Muscle layer of colon (tissue), 2 donors: ENCODE measurements around the gene SKIDA1.
"Not testable (repeated sequence)": the region's sequence is repeated elsewhere in the genome, so short reads cannot be mapped to it uniquely, and the experiment has no call there.

ENCODE experiments used
- H3K27ac ChIP-seq: one replicate; pipeline ENCODE4 v1.7.0; 2013; ENCODE audit warnings: low read depth, mild to moderate bottlenecking, low read length, moderate library complexity
- H3K27me3 ChIP-seq, 2 donors: one replicate each; pipeline ENCODE4 v1.7.0; 2013; ENCODE audit warnings: low read length in 2 of 2, mild to moderate bottlenecking in 2 of 2; ENCODE audit not compliant: insufficient read depth in 2 of 2, control insufficient read depth in 1 of 2
- H3K36me3 ChIP-seq: one replicate; pipeline ENCODE4 v1.7.0; 2013; ENCODE audit warnings: mild to moderate bottlenecking, low read length; ENCODE audit not compliant: insufficient read depth
- H3K4me1 ChIP-seq: one replicate; pipeline ENCODE4 v1.7.0; 2013; ENCODE audit warnings: mild to moderate bottlenecking, low read length; ENCODE audit not compliant: insufficient read depth
- H3K4me3 ChIP-seq, 2 donors: one replicate each; pipeline ENCODE4 v1.7.0; 2013; ENCODE audit warnings: low read length in 2 of 2, low read depth in 1 of 2, mild to moderate bottlenecking in 1 of 2, moderate library complexity in 1 of 2
- H3K9ac ChIP-seq: one replicate; pipeline ENCODE4 v1.7.0; 2013; ENCODE audit warnings: low read length
- H3K9me3 ChIP-seq: one replicate; pipeline ENCODE4 v1.7.0; 2013; ENCODE audit warnings: mild to moderate bottlenecking, low read length
- donor health status: abdominal sarcoma.
- donor health status: Adenocarcinoma of cecum.

SKIDA1 gene

DNA sequence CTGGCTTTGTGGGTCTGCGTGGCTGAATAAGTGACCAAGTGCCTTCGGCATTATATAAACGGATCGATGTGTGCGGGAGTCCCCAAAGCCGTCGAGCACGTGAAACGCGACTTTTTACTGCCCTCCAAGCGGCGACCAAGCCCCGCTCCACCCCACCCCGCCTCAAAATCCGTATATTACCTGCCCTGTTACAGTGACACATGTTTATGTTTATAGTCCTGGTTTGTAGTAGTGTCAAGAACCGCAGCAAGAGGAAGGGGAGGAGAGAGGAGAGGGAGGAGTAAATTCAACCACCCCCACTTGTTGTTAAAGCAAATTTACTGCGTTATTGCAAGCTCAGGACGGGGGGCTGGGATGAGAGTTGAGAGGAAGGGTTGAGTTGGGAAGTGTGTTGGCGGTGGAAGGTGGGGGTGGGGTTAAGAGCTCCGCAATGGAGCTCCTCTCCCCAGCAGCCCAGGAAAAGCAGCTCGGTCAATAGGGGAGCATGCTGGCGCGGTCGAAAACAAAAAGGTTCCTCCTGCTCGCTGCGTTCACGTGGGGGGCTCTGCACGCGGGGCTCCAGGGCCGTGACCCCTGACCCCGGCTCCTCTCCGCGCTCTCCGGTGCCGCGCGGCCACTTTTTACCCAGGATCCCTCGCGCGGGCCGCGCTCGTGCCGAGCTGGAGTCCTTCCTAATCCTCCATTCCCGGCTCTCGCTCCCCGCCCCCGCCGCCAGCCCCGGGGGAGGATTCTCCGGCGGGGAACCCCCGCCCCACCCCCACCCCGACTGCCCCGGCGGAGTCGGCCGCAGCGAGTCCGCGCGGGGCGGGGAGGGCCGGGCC is at the start of gene SKIDA1:
Gene SKIDA1, minus strand, starts transcription at position 316 of the 821 bp plus-strand sequence. CDS start 7,860 bp downstream, outside the sequence.
- H3K9me3 ChIP-seq: no peaks in the 10 kb centered on the region
- H3K9ac ChIP-seq: peak within 1 kb of the TSS; percentile 93
- H3K27ac ChIP-seq: peak within 1 kb of the TSS; percentile 100
- no peaks in the 10 kb centered on the region for H3K27me3 ChIP-seq
- H3K4me1 ChIP-seq: peaks cover 30% of the 10 kb centered on the region
- H3K36me3 ChIP-seq: no peaks in the 10 kb centered on the region
- H3K4me3 ChIP-seq: peak within 1 kb of the TSS; percentile 63 to 72

DNA sequence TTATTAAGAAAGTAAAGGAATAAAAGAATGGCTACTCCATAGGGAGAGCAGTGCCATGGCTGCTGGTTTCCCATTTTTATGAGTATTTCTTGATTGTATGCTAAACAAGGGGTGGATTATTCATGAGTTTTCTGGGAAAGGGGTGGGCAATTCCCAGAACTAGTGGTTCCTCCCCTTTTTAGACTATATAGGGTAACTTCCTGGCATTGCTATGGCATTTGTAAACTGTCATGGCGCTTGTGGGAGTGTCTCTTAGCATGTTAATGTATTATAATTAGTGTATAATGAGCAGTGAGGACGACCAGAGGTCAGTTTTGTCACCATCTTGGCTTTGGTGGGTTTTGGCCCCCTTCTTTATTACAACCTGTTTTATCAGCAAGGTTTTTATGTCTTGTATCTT is 49.0 kb upstream of the SKIDA1 start:
- H3K27ac ChIP-seq, H3K27me3 ChIP-seq, H3K9me3 ChIP-seq, H3K9ac ChIP-seq, H3K36me3 ChIP-seq, H3K4me3 ChIP-seq: not testable (repeated sequence)
- peaks cover 13% of the 10 kb centered on the region for H3K4me1 ChIP-seq

DNA sequence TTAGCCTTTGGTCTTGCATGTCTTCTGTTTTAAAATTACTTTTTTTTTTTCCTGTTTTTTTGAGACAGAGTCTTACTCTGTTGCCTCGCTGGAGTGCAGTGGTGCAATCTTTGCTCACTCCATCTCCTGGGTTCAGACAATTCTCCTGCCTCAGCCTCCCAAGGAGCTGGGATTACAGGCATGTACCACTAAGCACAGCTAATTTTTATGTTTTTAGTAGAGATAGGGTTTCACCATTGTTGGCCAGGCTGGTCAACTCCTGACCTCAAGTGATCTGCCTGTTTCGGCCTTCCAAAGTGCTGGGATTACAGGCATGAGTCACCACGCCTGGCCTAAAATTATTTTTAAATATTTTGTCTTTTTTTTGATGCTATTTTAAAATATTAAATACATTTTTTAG is 47.1 kb upstream of the SKIDA1 start:
- peaks cover 13% of the 10 kb centered on the region for H3K4me1 ChIP-seq
- H3K9me3 ChIP-seq: no peaks in the 10 kb centered on the region
- no peaks in the 10 kb centered on the region for H3K27me3 ChIP-seq
- H3K9ac ChIP-seq: no peak overlapping the region
- no peaks in the 10 kb centered on the region for H3K36me3 ChIP-seq
- H3K4me3 ChIP-seq: no peak overlapping the region
- no peak overlapping the region for H3K27ac ChIP-seq

DNA sequence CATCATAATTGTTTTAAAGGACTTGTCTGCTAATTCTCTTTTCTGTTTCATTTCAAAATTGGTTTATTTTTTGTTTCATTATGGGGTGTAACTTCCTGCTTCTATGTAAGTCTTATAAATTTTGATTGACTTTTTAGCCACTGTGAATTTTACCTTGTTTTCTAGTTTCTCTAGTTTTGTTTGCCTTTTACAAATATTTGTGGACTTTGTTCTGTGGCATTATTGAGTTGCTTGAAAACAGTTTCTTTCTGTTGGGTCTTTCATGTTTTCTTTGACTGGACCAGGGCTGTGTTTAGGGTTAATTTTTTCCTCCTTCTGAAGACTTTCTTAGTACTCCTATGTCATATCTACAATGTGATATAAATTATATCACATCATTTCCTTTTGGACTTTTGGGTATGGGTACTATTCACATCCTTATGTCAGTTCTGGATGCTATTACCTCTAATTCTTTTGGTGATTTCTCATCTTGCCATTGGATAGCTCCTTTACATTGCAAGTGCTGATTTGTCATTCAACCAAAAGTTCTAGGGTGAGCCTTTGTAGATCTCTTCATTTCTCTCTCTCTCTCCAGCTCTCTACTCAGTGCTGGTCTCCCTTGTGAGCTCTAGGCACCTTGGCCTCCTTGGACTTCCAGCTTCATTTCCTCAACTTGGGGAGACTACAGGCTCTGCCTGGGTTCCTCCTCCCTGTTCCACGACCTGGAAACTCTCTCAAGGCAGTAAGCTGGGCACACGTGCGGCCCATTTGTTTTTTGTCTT is 45.5 kb upstream of the SKIDA1 start:
- no peaks in the 10 kb centered on the region for H3K36me3 ChIP-seq
- no peak overlapping the region for H3K9ac ChIP-seq
- H3K27me3 ChIP-seq: no peaks in the 10 kb centered on the region
- H3K4me1 ChIP-seq: peaks cover 13% of the 10 kb centered on the region
- H3K9me3 ChIP-seq: no peaks in the 10 kb centered on the region
- H3K4me3 ChIP-seq: no peak overlapping the region
- no peak overlapping the region for H3K27ac ChIP-seq

DNA sequence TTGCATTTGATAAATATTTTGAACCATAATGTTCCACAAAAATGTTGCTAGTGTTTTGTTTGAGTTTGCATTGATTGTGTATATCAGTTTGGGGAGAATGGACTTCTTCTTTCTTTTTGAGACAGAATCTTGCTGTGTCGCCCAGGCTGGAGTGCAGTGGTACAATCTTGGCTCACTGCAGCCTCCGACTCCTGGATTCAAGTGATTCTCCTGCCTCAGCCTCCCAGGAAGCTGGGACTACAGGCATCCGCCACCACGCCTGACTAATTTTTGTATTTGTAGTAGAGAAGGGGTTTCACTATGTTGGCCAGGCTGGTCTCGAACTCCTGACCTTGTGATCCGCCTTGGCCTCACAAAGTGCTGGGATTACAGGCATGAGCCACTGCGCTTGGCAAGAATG is 33.5 kb upstream of the SKIDA1 start:
- not testable (repeated sequence) for H3K27me3 ChIP-seq, H3K9me3 ChIP-seq, H3K27ac ChIP-seq, H3K9ac ChIP-seq, H3K4me3 ChIP-seq, H3K4me1 ChIP-seq
- H3K36me3 ChIP-seq: peaks cover 18% of the 10 kb centered on the region

DNA sequence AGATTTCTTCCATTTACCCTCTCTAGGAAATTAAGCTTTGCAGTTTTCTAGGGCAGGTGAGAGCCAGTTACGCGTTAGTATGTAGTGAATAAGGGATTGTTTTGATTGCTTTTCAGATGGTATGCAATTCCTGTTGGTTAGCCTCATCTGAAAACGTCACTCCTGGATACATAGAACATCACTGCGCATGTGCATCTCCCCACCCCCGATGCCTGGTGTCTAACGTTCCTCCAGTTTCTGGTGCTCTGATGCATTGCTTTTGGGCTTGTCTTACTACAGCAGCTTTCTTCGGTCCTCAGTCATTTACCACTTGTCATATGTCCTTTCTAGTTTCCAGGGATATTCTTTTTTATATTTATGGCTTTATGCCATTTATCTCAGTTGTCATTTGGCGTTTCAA is 31.0 kb upstream of the SKIDA1 start:
- Histone ChIP-seq H3K4me1 (no peaks in the 10 kb centered on the region), H3K9me3 (no peaks in the 10 kb centered on the region), H3K36me3 (peaks cover 18% of the 10 kb centered on the region)

DNA sequence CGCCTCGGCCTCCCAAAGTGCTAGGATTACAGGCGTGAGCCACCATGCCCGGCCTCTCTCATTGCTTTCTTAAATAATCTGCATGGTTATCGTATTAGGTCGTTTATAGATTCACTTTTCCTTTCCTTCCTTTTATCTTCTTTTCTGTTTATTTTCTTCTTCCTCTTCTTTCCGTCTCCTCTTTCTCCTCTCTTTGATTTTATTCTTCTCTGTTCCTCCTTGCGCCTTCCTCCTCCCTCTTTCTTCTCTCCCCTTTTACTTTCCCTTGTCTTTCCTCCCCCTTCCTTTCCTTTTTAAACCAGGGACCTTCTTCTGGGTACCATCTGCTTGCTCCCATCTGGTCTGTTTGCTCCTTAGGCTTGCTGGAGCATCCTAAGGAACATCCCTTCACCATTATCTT is 27.2 kb upstream of the SKIDA1 start:
- Histone ChIP-seq H3K27me3 (no peaks in the 10 kb centered on the region), H3K36me3 (peaks cover 18% of the 10 kb centered on the region), H3K9ac (no peak overlapping the region), H3K27ac (no peak overlapping the region), H3K4me3 (no peak overlapping the region), H3K9me3 (no peaks in the 10 kb centered on the region), H3K4me1 (no peaks in the 10 kb centered on the region)

More for the DNA sequence above, 31.0 kb upstream of the SKIDA1 start:
- Histone ChIP-seq H3K4me3 (no peak overlapping the region), H3K9ac (no peak overlapping the region), H3K27me3 (no peaks in the 10 kb centered on the region), H3K27ac (no peak overlapping the region)

DNA sequence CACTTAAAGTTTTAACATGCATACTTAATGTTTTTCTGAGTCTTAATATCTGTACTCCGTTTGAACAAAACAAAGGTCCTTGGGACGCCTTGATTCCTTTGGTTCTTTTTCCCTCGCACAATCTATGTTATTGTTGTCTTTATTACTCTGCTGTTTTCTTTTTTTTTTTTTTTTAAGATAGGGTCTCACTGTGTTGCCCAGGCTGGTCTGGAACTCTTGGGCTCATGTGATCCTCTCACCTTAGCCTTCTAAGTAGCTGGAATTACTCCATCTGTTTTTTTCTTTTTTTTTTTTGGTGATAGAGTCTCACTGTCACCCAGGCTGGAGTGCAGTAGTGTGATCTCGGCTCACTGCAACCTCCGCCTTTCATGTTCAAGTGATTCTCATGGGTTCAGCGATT is 21.8 kb upstream of the SKIDA1 start:
- H3K36me3 ChIP-seq: peaks cover 25% of the 10 kb centered on the region
- H3K27ac ChIP-seq: no peak overlapping the region
- no peaks in the 10 kb centered on the region for H3K27me3 ChIP-seq

DNA sequence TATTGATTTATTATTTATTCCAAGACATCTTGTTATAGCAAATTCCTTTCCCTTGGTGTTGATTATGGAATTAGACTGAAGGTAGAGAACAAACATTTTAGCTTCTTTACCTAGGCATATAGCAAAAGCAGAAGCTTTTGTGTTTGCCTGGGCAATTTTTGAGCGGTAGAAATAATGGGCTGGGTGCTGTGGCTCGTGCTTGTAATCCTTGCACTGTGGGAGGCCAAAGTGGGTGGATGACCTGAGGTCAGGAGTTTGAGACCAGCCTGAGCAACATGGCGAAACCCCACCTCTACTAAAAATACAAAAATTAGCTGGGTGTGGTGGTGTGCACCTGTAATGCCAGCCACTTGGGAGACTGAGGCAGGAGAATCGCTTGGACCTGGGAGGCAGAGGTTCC is 15.2 kb upstream of the SKIDA1 start:
- H3K36me3 ChIP-seq: peaks cover 46% of the 10 kb centered on the region
- not testable (repeated sequence) for H3K4me1 ChIP-seq, H3K4me3 ChIP-seq, H3K27ac ChIP-seq, H3K27me3 ChIP-seq, H3K9ac ChIP-seq, H3K9me3 ChIP-seq

More for the DNA sequence above, 21.8 kb upstream of the SKIDA1 start:
- H3K4me3 ChIP-seq: no peak overlapping the region
- no peak overlapping the region for H3K9ac ChIP-seq
- H3K9me3 ChIP-seq: no peaks in the 10 kb centered on the region
- H3K4me1 ChIP-seq: no peaks in the 10 kb centered on the region

DNA sequence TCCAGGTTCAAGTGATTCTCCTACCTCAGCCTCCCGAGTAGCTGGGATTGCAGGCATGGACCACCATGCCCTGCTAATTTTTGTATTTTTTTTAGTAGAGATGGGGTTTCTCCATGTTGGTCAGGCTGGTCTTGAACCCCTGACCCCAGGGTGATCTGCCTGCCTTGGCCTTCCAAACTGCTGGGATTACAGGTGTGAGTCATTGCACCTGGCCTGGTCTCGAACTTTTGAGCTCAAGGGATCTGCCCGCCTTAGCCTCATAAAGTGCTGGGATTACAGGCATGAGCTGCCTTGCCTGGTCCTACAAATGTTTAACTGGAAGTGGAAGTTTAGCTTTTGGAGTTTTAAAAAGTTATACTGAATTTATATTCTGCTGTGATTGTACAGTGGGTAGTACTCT is 11.4 kb upstream of the SKIDA1 start:
- Histone ChIP-seq H3K36me3 (peaks cover 31% of the 10 kb centered on the region), H3K4me1 (peaks cover 14% of the 10 kb centered on the region), H3K9me3 (no peaks in the 10 kb centered on the region), H3K27me3 (no peaks in the 10 kb centered on the region), H3K4me3 (no peak overlapping the region), H3K27ac (no peak overlapping the region), H3K9ac (no peak overlapping the region)

DNA sequence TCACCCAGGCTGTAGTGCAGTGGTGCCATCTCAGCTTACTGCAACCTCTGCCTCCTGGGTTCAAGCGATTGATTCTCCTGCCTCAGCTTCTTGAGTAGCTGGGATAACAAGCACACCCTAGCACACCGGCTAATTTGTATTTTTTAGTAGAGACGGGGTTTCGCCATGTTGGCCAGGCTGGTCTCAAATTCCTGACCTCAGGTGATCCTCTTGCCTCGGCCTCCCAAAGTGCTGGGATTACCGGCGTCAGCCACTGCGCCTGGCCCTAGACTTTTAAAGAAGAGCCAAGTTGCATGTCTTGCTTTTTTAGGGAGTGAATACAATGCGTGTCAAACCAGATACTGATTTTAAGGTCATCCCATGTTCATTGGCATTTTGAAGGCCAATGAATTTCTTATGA is 10.5 kb upstream of the SKIDA1 start:
- H3K36me3 ChIP-seq: peaks cover 22% of the 10 kb centered on the region
- H3K4me1 ChIP-seq: peaks cover 14% of the 10 kb centered on the region
- not testable (repeated sequence) for H3K9ac ChIP-seq, H3K27ac ChIP-seq, H3K4me3 ChIP-seq, H3K27me3 ChIP-seq, H3K9me3 ChIP-seq
